Measurements from ENCODE around the gene ZDHHC19.
A peak's percentile ranks its signal among the peaks of the same experiment; 100 is the strongest.
"Not testable (repeated sequence)": the region's sequence is repeated elsewhere in the genome, so short reads cannot be mapped to it uniquely, and the experiment has no call there.

The ZDHHC19 gene

GRCh38 chr3:196177567-196177966 is 33.6 kb downstream of the ZDHHC19 start:
- no peak for DNase-seq

GRCh38 chr3:196175722-196176121 is 35.5 kb downstream of the ZDHHC19 start:
- DNase-seq = no peak

- no peak for DNase-seq
Measured at GRCh38 chr3:196175116-196175625, 36.0 kb downstream of the ZDHHC19 start.

- DNase-seq = no peak
Measured at GRCh38 chr3:196174652-196175051, 36.5 kb downstream of the ZDHHC19 start.

- not testable (repeated sequence) for DNase-seq
Measured at GRCh38 chr3:196170296-196170695, 40.9 kb downstream of the ZDHHC19 start.

GRCh38 chr3:196169836-196170240 is 41.4 kb downstream of the ZDHHC19 start:
- no peak for DNase-seq

GRCh38 chr3:196168808-196169391 is 42.3 kb downstream of the ZDHHC19 start:
- DNase-seq = no peak

- peak; percentile 43 for DNase-seq
Measured at GRCh38 chr3:196166741-196167140, 44.5 kb downstream of the ZDHHC19 start.

- DNase-seq = no peak
Measured at GRCh38 chr3:196165850-196166249, 45.4 kb downstream of the ZDHHC19 start.

GRCh38 chr3:196165006-196165575 is 46.1 kb downstream of the ZDHHC19 start:
- DNase-seq = not testable (repeated sequence)

- no peak for DNase-seq
Measured at GRCh38 chr3:196164576-196164975, 46.6 kb downstream of the ZDHHC19 start.

GRCh38 chr3:196163666-196164493 is 47.3 kb downstream of the ZDHHC19 start:
- DNase-seq = no peak

GRCh38 chr3:196163212-196163611 is 48.0 kb downstream of the ZDHHC19 start:
- DNase-seq = no peak

GRCh38 chr3:196162679-196163078 is 48.5 kb downstream of the ZDHHC19 start:
- no peak for DNase-seq

GRCh38 chr3:196159952-196160804 is 51.0 kb downstream of the ZDHHC19 start:
- DNase-seq = peak; percentile 32

- DNase-seq = no peak
Measured at GRCh38 chr3:196159526-196159925, 51.7 kb downstream of the ZDHHC19 start.

- DNase-seq = no peak
Measured at GRCh38 chr3:196156160-196156559, 55.0 kb downstream of the ZDHHC19 start.

- DNase-seq = no peak
Measured at GRCh38 chr3:196150481-196150880, 60.7 kb downstream of the ZDHHC19 start.

GRCh38 chr3:196149831-196150301 is 61.3 kb downstream of the ZDHHC19 start:
- no peak for DNase-seq

GRCh38 chr3:196149375-196149774 is 61.8 kb downstream of the ZDHHC19 start:
- no peak for DNase-seq
